Vagina (tissue), 2 donors: ENCODE data around the gene GPR150.

Source experiments
- POLR2AphosphoS5 ChIP-seq, 2 donors: sonication (generic); formaldehyde crosslinking; IDR thresholded peaks; one replicate each; pipeline ENCODE4 v1.9.0; 2017; ENCODE audit warnings: antibody characterized with exemption in 2 of 2, mild to moderate bottlenecking in 2 of 2, low read depth in 1 of 2; ENCODE audit not compliant: insufficient read depth in 1 of 2
- TF ChIP-seq, protein P1 (sequence below), 3 experiments: fragments of 450-650 bp in 2 of 3; fragments of 200-600 bp in 1 of 3; sonication (generic) in 1 of 3; IDR thresholded peaks; one replicate each; pipeline ENCODE4 v1.5.1; 2017 to 2019; ENCODE audit warnings: antibody characterized with exemption in 3 of 3, mild to moderate bottlenecking in 2 of 3, moderate library complexity in 2 of 3

DNA sequence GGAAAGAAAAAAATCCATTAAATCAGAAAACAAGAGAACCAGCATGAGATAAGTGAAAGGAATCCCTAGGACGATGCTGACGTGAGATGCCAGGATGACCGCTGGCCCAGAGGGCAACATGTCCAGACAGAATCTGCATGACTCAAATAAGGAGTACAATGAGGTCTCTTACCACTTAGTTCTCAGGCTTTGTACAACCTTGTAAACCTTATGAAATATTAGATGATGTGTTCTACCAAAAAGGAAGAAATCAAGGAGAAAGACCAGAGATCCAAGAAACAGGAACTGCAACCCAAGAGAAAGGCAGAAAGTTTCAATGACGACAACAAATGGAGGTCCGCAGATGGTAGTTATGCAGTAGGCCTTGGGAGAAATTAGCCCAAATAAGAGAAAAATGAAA is 2.8 kb upstream of the GPR150 start:
- no peak for TF ChIP-seq POLR2AphosphoS5 (IDR thresholded peaks at IDR 0.05; ENCODE audit: insufficient read depth in 1 of 2, low read depth in 1 of 2)
- TF ChIP-seq, protein P1, sequence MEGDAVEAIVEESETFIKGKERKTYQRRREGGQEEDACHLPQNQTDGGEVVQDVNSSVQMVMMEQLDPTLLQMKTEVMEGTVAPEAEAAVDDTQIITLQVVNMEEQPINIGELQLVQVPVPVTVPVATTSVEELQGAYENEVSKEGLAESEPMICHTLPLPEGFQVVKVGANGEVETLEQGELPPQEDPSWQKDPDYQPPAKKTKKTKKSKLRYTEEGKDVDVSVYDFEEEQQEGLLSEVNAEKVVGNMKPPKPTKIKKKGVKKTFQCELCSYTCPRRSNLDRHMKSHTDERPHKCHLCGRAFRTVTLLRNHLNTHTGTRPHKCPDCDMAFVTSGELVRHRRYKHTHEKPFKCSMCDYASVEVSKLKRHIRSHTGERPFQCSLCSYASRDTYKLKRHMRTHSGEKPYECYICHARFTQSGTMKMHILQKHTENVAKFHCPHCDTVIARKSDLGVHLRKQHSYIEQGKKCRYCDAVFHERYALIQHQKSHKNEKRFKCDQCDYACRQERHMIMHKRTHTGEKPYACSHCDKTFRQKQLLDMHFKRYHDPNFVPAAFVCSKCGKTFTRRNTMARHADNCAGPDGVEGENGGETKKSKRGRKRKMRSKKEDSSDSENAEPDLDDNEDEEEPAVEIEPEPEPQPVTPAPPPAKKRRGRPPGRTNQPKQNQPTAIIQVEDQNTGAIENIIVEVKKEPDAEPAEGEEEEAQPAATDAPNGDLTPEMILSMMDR (IDR thresholded peaks at IDR 0.05), result no peak
